ENCODE data around the gene NSL1. TPM values are rescaled to one million over a fixed set of nuclear protein-coding genes. Genes with fewer than 3 reads are reported as not detected.

NSL1 gene
- total and polyA plus RNA-seq, 2 donors from 2014 or later: 19.5 to 34.5 TPM

- Histone ChIP-seq H3K9ac (ENCODE audit: low read length in 3 of 3) (no peak overlapping the region), H3K36me3 (ENCODE audit: control insufficient read depth in 2 of 3, insufficient read depth in 3 of 3, low read length in 3 of 3) (peaks cover 0 to 7% (median 3%) of the 10 kb centered on the region in 3 donors), H3K9me3 (ENCODE audit: control insufficient read depth in 2 of 3, insufficient read depth in 1 of 3, low read length in 3 of 3) (no peaks in the 10 kb centered on the region), H3K27me3 (ENCODE audit: control insufficient read depth, insufficient read depth, low read length) (no peaks in the 10 kb centered on the region), H3K4me3 (ENCODE audit: low read length in 3 of 3) (no peak overlapping the region), H3K4me1 (ENCODE audit: control insufficient read depth in 2 of 3, insufficient read depth in 2 of 3, low read depth in 1 of 3, low read length in 3 of 3) (no peaks in the 10 kb centered on the region), H3K27ac (ENCODE audit: low read depth in 2 of 2, low read length in 2 of 2) (no peak overlapping the region)
- intact Hi-C loops (cut with DNase I): no loop called here
- TF ChIP-seq CTCF (IDR thresholded peaks at IDR 0.05; ENCODE audit: borderline replicate concordance, extremely low read depth, insufficient read depth): no peak
- FAIRE-seq (no peak), DNase-seq (no peak)
Observed at GRCh38 chr1:212785871-212786270, 5.7 kb downstream of the NSL1 start.

GRCh38 chr1:212783976-212784375 is 7.6 kb downstream of the NSL1 start:
- no peak overlapping the region for H3K4me3 ChIP-seq (ENCODE audit: low read length in 3 of 3)
- no peaks in the 10 kb centered on the region for H3K27me3 ChIP-seq (ENCODE audit: control insufficient read depth, insufficient read depth, low read length)
- H3K9me3 ChIP-seq (ENCODE audit: control insufficient read depth in 2 of 3, insufficient read depth in 1 of 3, low read length in 3 of 3): no peaks in the 10 kb centered on the region
- H3K4me1 ChIP-seq (ENCODE audit: control insufficient read depth in 2 of 3, insufficient read depth in 2 of 3, low read depth in 1 of 3, low read length in 3 of 3): no peaks in the 10 kb centered on the region
- no peak for TF ChIP-seq CTCF (IDR thresholded peaks at IDR 0.05; ENCODE audit: borderline replicate concordance, extremely low read depth, insufficient read depth)
- no peak for DNase-seq
- H3K36me3 ChIP-seq (ENCODE audit: control insufficient read depth in 2 of 3, insufficient read depth in 3 of 3, low read length in 3 of 3): peaks cover 0 to 9% (median 3%) of the 10 kb centered on the region in 3 donors
- no peak overlapping the region for H3K27ac ChIP-seq (ENCODE audit: low read depth in 2 of 2, low read length in 2 of 2)
- intact Hi-C loops (cut with DNase I): no loop called here
- H3K9ac ChIP-seq (ENCODE audit: low read length in 3 of 3): no peak overlapping the region
- FAIRE-seq: no peak

GRCh38 chr1:212782422-212783154 is 9.0 kb downstream of the NSL1 start:
- Histone ChIP-seq H3K9me3 (ENCODE audit: control insufficient read depth in 2 of 3, insufficient read depth in 1 of 3, low read length in 3 of 3) (no peaks in the 10 kb centered on the region), H3K36me3 (ENCODE audit: control insufficient read depth in 2 of 3, insufficient read depth in 3 of 3, low read length in 3 of 3) (peaks cover 0 to 9% (median 3%) of the 10 kb centered on the region in 3 donors), H3K4me1 (ENCODE audit: control insufficient read depth in 2 of 3, insufficient read depth in 2 of 3, low read depth in 1 of 3, low read length in 3 of 3) (no peaks in the 10 kb centered on the region), H3K9ac (ENCODE audit: low read length in 3 of 3) (no peak overlapping the region), H3K27me3 (ENCODE audit: control insufficient read depth, insufficient read depth, low read length) (no peaks in the 10 kb centered on the region), H3K27ac (ENCODE audit: low read depth in 2 of 2, low read length in 2 of 2) (no peak overlapping the region), H3K4me3 (ENCODE audit: low read length in 3 of 3) (no peak overlapping the region)
- peak in 2 of 5 donors; percentile 21 to 40 for DNase-seq
- TF ChIP-seq CTCF (IDR thresholded peaks at IDR 0.05; ENCODE audit: borderline replicate concordance, extremely low read depth, insufficient read depth): peak; percentile 43
- peak; percentile 56 for FAIRE-seq
- intact Hi-C loops (cut with DNase I): no loop called here
